HepG2 (cell line): ENCODE data around the gene DNAJC8. TPM values are rescaled to one million over a fixed set of nuclear protein-coding genes. Genes with fewer than 3 reads are reported as not detected.
A peak's percentile ranks its signal among the peaks of the same experiment; 100 is the strongest.

ENCODE experiments used
- FOXA3 ChIP-seq: IDR thresholded peaks from 2 replicates; pipeline ENCODE4 v1.6.1; 2016; ENCODE audit warnings: missing genetic modification reagents, missing compliant biosample characterization
- GATAD2A ChIP-seq: IDR thresholded peaks from 2 replicates; pipeline ENCODE4 v1.6.1; 2016
- ZNF451 ChIP-seq: sonication (generic); formaldehyde crosslinking; IDR thresholded peaks from 2 replicates; pipeline ENCODE4 v1.5.0; 2020; ENCODE audit warnings: mild to moderate bottlenecking, missing genetic modification reagents
- ZNF644 ChIP-seq: IDR thresholded peaks from 2 replicates; pipeline ENCODE4 v1.6.1; 2016; ENCODE audit warnings: low read depth
- polyA plus RNA-seq, 8 experiments: library from polyadenylated mRNA; depleted of rRNA in 3 of 8; stranded (reverse) in 7 of 8; unstranded in 1 of 8; fragments of >200 nt; fragmentation: Illumina TruSeq in 4 of 8; extraction: Trizol in 4 of 8; gene quantifications; 2 replicates each; pipeline versions ENCODE4 v1.2.1 to v1.2.3, GENCODE V29; 2011 to 2016; ENCODE audit warnings: low read depth in 4 of 8, missing spikeins in 1 of 8, mixed read lengths in 1 of 8; ENCODE audit not compliant: insufficient read depth in 1 of 8
- total RNA-seq, 5 experiments: library from RNA; depleted of rRNA; stranded (reverse); fragments of >200 nt; fragmentation: Illumina TruSeq; extraction: Trizol; gene quantifications; 2 replicates each; pipeline ENCODE4 v1.2.3, GENCODE V29; 2016; ENCODE audit warnings: low read depth in 1 of 5
- TF ChIP-seq, protein P1 (sequence below): sonication (generic); formaldehyde crosslinking; IDR thresholded peaks from 2 replicates; pipeline ENCODE4 v1.9.0; 2022; ENCODE audit warnings: low read depth, missing genetic modification reagents
- TF ChIP-seq, protein P2 (sequence below): sonication (generic); formaldehyde crosslinking; IDR thresholded peaks from 2 replicates; pipeline ENCODE4 v1.4.0; 2020; ENCODE audit warnings: missing genetic modification reagents, borderline replicate concordance

Gene DNAJC8
- total and polyA plus RNA-seq, 2 of the 13 experiments (the other 11 are each of a cell fraction or from before 2014, with no cell fraction given) = 54.5 to 126 TPM

DNA sequence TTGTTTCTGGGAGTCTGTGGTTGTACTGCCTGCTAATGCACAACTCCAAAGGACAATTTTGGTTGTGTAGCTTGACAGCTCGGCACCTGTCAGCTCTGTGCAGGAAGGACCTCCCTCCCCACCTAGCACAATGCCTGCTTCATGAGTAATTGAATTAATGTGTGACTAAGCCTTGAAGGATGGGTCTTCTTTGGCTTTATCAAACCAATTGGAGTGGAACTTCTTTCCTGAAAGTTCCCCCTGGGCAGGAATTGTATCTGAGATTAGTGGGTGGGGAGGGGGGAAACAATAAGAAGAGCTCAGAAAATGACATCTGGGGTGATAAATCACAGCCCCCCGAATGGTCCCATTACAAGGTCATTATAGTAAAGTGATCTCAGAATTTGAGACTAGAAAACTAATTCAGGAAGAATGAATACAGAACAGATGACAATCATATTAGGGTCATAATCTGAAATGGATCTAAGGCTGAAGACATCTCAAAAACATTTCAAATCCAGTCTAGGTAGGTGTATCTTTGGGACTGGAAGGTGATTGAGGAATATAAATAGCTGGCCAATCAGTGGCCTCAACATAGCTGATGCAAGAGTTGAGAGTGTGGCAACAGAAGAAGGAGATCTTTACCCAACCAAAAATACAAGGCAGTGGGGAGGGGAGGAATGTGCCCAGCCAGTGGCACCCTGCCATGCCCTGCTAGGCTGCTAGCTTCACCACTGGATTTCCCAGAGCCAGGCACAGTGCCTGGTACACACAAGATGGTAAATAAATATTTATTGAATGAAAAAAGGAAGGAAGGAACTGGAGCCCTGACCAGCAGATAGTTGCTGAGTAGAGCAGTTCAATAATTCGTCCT lies 16.4 kb upstream of the DNAJC8 start (continued):
- TF ChIP-seq, protein P1, sequence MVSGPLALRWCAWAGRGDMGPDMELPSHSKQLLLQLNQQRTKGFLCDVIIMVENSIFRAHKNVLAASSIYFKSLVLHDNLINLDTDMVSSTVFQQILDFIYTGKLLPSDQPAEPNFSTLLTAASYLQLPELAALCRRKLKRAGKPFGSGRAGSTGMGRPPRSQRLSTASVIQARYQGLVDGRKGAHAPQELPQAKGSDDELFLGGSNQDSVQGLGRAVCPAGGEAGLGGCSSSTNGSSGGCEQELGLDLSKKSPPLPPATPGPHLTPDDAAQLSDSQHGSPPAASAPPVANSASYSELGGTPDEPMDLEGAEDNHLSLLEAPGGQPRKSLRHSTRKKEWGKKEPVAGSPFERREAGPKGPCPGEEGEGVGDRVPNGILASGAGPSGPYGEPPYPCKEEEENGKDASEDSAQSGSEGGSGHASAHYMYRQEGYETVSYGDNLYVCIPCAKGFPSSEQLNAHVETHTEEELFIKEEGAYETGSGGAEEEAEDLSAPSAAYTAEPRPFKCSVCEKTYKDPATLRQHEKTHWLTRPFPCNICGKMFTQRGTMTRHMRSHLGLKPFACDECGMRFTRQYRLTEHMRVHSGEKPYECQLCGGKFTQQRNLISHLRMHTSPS (CRISPR knock-in tag) = peak; percentile 45; the same call in 1 of the 2 replicates
- TF ChIP-seq GATAD2A (peak; percentile 85), ZNF451 (CRISPR knock-in tag) (no peak), ZNF644 (CRISPR knock-in tag) (0 out of 2 replicates have a peak, but pooled peaks have one; percentile 22), FOXA3 (CRISPR knock-in tag) (0 out of 2 replicates have a peak, but pooled peaks have one; percentile 6)
- TF ChIP-seq, protein P2, sequence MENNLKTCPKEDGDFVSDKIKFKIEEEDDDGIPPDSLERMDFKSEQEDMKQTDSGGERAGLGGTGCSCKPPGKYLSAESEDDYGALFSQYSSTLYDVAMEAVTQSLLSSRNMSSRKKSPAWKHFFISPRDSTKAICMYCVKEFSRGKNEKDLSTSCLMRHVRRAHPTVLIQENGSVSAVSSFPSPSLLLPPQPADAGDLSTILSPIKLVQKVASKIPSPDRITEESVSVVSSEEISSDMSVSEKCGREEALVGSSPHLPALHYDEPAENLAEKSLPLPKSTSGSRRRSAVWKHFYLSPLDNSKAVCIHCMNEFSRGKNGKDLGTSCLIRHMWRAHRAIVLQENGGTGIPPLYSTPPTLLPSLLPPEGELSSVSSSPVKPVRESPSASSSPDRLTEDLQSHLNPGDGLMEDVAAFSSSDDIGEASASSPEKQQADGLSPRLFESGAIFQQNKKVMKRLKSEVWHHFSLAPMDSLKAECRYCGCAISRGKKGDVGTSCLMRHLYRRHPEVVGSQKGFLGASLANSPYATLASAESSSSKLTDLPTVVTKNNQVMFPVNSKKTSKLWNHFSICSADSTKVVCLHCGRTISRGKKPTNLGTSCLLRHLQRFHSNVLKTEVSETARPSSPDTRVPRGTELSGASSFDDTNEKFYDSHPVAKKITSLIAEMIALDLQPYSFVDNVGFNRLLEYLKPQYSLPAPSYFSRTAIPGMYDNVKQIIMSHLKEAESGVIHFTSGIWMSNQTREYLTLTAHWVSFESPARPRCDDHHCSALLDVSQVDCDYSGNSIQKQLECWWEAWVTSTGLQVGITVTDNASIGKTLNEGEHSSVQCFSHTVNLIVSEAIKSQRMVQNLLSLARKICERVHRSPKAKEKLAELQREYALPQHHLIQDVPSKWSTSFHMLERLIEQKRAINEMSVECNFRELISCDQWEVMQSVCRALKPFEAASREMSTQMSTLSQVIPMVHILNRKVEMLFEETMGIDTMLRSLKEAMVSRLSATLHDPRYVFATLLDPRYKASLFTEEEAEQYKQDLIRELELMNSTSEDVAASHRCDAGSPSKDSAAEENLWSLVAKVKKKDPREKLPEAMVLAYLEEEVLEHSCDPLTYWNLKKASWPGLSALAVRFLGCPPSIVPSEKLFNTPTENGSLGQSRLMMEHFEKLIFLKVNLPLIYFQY (CRISPR knock-in tag) = 0 out of 2 replicates have a peak, but pooled peaks have one; percentile 18
